Loucy (cell line): ENCODE measurements around the gene EFS.

Source experiments
- CTCF ChIP-seq: fragments of 200-600 bp; sonication (generic); conservative IDR thresholded peaks from 2 replicates; pipeline ENCODE4 v1.5.1; 2014; ENCODE audit warnings: mild to moderate bottlenecking, antibody characterized with exemption, low read length
- EZH2phosphoT487 ChIP-seq: fragments of 200-600 bp; IDR thresholded peaks from 2 replicates; pipeline ENCODE4 v1.6.1; 2018; ENCODE audit warnings: antibody characterized with exemption, mild to moderate bottlenecking, moderate library complexity, borderline replicate concordance

GRCh38 chr14:23366426-23366921 is 1.5 kb upstream of the EFS start:
- TF ChIP-seq CTCF (no peak), EZH2phosphoT487 (no peak)
